B cell (primary cell): ENCODE measurements around the gene POLR3GL. TPM values are rescaled to one million over a fixed set of nuclear protein-coding genes. Genes with fewer than 3 reads are reported as not detected.

ENCODE experiments used
- ATAC-seq: fragments of 200-7000 bp; cut with Tn5 transposase; one replicate; pipeline ENCODE4 v1.10.0; 2021; ENCODE audit warnings: low read depth, mild to moderate bottlenecking, moderate number of reproducible peaks, moderate library complexity
- CTCF ChIA-PET: fragments of 350-600 bp; sonication (Branson Sonifier 250); formaldehyde crosslinking; loops from one replicate; lab custom pipeline; 2021; ENCODE audit warnings: antibody characterized with exemption, inconsistent platforms; lab: Charles Lee
- POLR2A ChIA-PET: fragments of 350-600 bp; sonication (Branson Sonifier 250); formaldehyde crosslinking; loops from one replicate; lab custom pipeline; 2021; ENCODE audit warnings: antibody characterized with exemption; lab: Charles Lee
- DNase-seq: peaks from one replicate; pipeline ENCODE4 v3.0.0; 2013
- H2AFZ ChIP-seq: 2 replicates; pipeline ENCODE4 v1.6.1; 2012; ENCODE audit warnings: mild to moderate bottlenecking, low read depth, low read length; ENCODE audit not compliant: insufficient read depth, poor library complexity, severe bottlenecking
- H3K27ac ChIP-seq, 2 donors: 1 replicate in 1 of 2; 2 replicates in 1 of 2; pipeline ENCODE4 v1.5.1; 2012 to 2013; ENCODE audit warnings: low read length in 2 of 2, mild to moderate bottlenecking in 2 of 2, moderate library complexity in 1 of 2
- H3K27me3 ChIP-seq, 4 experiments: fragments of 200-600 bp in 1 of 4; sonication (generic) in 1 of 4; replicated peaks in 1 of 4; 1 replicate in 2 of 4; 2 replicates in 2 of 4; pipeline versions ENCODE4 v1.6.1 to v1.7.0; 2013 to 2016; ENCODE audit warnings: low read length in 3 of 4, mild to moderate bottlenecking in 2 of 4, mixed read lengths in 1 of 4, moderate library complexity in 1 of 4; ENCODE audit not compliant: insufficient read depth in 4 of 4, control insufficient read depth in 3 of 4; ENCODE audit errors: control extremely low read depth in 1 of 4
- H3K36me3 ChIP-seq, 2 experiments: replicated peaks in 1 of 2; 1 replicate in 1 of 2; 2 replicates in 1 of 2; pipeline versions ENCODE4 v1.6.1 to v1.7.1; 2013; ENCODE audit warnings: low read length in 1 of 2; ENCODE audit not compliant: insufficient read depth in 2 of 2, control insufficient read depth in 1 of 2; ENCODE audit errors: control extremely low read depth in 1 of 2, extremely low read depth in 1 of 2
- H3K4me1 ChIP-seq, 2 donors: fragments of 200-600 bp in 1 of 2; sonication (generic) in 1 of 2; 1 replicate in 1 of 2; 2 replicates in 1 of 2; pipeline versions ENCODE4 v1.5.1 to v1.6.1; 2013 to 2017; ENCODE audit warnings: low read length in 2 of 2; ENCODE audit not compliant: control insufficient read depth in 2 of 2, insufficient read depth in 2 of 2
- H3K4me2 ChIP-seq: replicated peaks from 2 replicates; pipeline ENCODE3; 2012; ENCODE audit warnings: mild to moderate bottlenecking, low read depth, low read length; ENCODE audit not compliant: poor library complexity, severe bottlenecking
- H3K4me3 ChIP-seq, 5 experiments: fragments of 200-600 bp in 1 of 5; sonication (generic) in 1 of 5; 1 replicate in 3 of 5; 2 replicates in 2 of 5; pipeline versions ENCODE4 v1.5.1 to v1.7.0; 2011 to 2016; ENCODE audit warnings: low read length in 4 of 5, mild to moderate bottlenecking in 4 of 5, low read depth in 2 of 5, control low read depth in 1 of 5, moderate library complexity in 1 of 5; ENCODE audit not compliant: insufficient read depth in 1 of 5; ENCODE audit errors: control extremely low read depth in 1 of 5, extremely low read depth in 1 of 5
- H3K79me2 ChIP-seq: fragments of 200-600 bp; sonication (generic); one replicate; pipeline ENCODE4 v1.6.0; 2016; ENCODE audit warnings: low read length; ENCODE audit not compliant: control insufficient read depth, insufficient read depth
- H3K9ac ChIP-seq: fragments of 200-600 bp; sonication (generic); 2 replicates; pipeline ENCODE4 v1.6.1; 2017; ENCODE audit warnings: mild to moderate bottlenecking, low read length, moderate library complexity
- H3K9me3 ChIP-seq, 3 donors: one replicate each; pipeline versions ENCODE4 v1.6.1 to v1.7.1; 2013; ENCODE audit warnings: low read length in 2 of 3; ENCODE audit not compliant: control insufficient read depth in 2 of 3, insufficient read depth in 1 of 3; ENCODE audit errors: control extremely low read depth in 1 of 3
- H4K20me1 ChIP-seq: 2 replicates; pipeline ENCODE4 v1.6.0; 2012; ENCODE audit warnings: mild to moderate bottlenecking, low read length; ENCODE audit not compliant: insufficient read depth, control insufficient read depth, poor library complexity, severe bottlenecking
- H3K27ac Mint-ChIP-seq: one replicate; pipeline ENCODE4 v1.8.0; 2021; ENCODE audit warnings: mixed read lengths
- H3K27me3 Mint-ChIP-seq: one replicate; pipeline ENCODE4 v1.8.0; 2021; ENCODE audit warnings: mixed read lengths
- H3K4me1 Mint-ChIP-seq: one replicate; pipeline ENCODE4 v1.8.0; 2021; ENCODE audit warnings: mixed read lengths
- H3K4me3 Mint-ChIP-seq: one replicate; pipeline ENCODE4 v1.8.0; 2021; ENCODE audit warnings: mixed read lengths
- H3K9me3 Mint-ChIP-seq: one replicate; pipeline ENCODE4 v1.8.0; 2022; ENCODE audit warnings: mixed read lengths; ENCODE audit not compliant: insufficient read depth
- EZH2 ChIP-seq: IDR thresholded peaks from 2 replicates; pipeline ENCODE4 v1.6.1; 2012; ENCODE audit warnings: borderline replicate concordance, low read depth, mild to moderate bottlenecking, moderate library complexity, low read length; ENCODE audit not compliant: insufficient read depth, poor library complexity, severe bottlenecking
- WGBS: methylation state at CpG from one replicate; pipeline ENCODE4 v1.1.5; 2013; ENCODE audit warnings: missing lambda C conversion rate; ENCODE audit not compliant: insufficient coverage; 5-methylcytosine and 5-hydroxymethylcytosine counted together
- intact Hi-C: fragments of 100-400 bp; cut with micrococcal nuclease; formaldehyde crosslinking; loops from one replicate; pipeline ENCODE4 v1.10.0; 2022
- polyA plus RNA-seq: library from polyadenylated mRNA; depleted of rRNA; stranded (reverse); fragments of >200 nt; gene quantifications from 2 replicates; pipeline ENCODE4 v1.2.3, GENCODE V29; 2012
- total RNA-seq, 2 donors: library from RNA; stranded (reverse); fragments of 120-200 nt in 1 of 2; gene quantifications; 1 replicate in 1 of 2; 2 replicates in 1 of 2; pipeline versions ENCODE4 v1.2.3 to v1.2.4, GENCODE V29; 2013 to 2022
- TF ChIP-seq, protein P1 (sequence below): fragments of 200-600 bp; IDR thresholded peaks from one replicate; pipeline ENCODE4 v1.8.0; 2022; ENCODE audit warnings: antibody characterized with exemption, mild to moderate bottlenecking

POLR3GL gene
- total and polyA plus RNA-seq, 2 donors (not counting 1 experiment from before 2014, with no cell fraction given), result 17.6 to 33.3 TPM

- H3K27ac Mint-ChIP-seq, result no peak overlapping the region
- H3K4me1 Mint-ChIP-seq, result peaks cover 43% of the 10 kb centered on the region
- Histone ChIP-seq H3K79me2 (peaks cover 47% of the 10 kb centered on the region), H4K20me1 (no peaks in the 10 kb centered on the region), H3K27ac (peak overlapping the region; percentile 96 to 97), H3K27me3 (no peaks in the 10 kb centered on the region), H3K4me2 (peak overlapping the region; percentile 75), H2AFZ (peak overlapping the region; percentile 50), H3K36me3 (no peaks in the 10 kb centered on the region), H3K9ac (peak overlapping the region; percentile 59), H3K4me1 (peaks cover 80 to 83% of the 10 kb centered on the region in 2 donors), H3K4me3 (peak overlapping the region in 3 of 5 experiments; percentile 19 to 52 (median 39)), H3K9me3 (no peaks in the 10 kb centered on the region)
- intact Hi-C loops, result no loop called here
- WGBS, result 100% methylated on average over 1 of the region's 1 CpG
- DNase-seq (no peak), ATAC-seq (no peak)
- no peaks in the 10 kb centered on the region for H3K9me3 Mint-ChIP-seq
- CTCF ChIA-PET, result interaction anchor here (4.3 to 9.5 kb wide), 8 partner anchors 13 to 134 kb away, joined by 30 to 361 read pairs (median 64); partner anchors contain the start of genes ANKRD34A, LIX1L, NUDT17 and POLR3GL
- TF ChIP-seq, protein P1, sequence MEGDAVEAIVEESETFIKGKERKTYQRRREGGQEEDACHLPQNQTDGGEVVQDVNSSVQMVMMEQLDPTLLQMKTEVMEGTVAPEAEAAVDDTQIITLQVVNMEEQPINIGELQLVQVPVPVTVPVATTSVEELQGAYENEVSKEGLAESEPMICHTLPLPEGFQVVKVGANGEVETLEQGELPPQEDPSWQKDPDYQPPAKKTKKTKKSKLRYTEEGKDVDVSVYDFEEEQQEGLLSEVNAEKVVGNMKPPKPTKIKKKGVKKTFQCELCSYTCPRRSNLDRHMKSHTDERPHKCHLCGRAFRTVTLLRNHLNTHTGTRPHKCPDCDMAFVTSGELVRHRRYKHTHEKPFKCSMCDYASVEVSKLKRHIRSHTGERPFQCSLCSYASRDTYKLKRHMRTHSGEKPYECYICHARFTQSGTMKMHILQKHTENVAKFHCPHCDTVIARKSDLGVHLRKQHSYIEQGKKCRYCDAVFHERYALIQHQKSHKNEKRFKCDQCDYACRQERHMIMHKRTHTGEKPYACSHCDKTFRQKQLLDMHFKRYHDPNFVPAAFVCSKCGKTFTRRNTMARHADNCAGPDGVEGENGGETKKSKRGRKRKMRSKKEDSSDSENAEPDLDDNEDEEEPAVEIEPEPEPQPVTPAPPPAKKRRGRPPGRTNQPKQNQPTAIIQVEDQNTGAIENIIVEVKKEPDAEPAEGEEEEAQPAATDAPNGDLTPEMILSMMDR, result no peak
- TF ChIP-seq EZH2, result no peak
- H3K4me3 Mint-ChIP-seq, result no peak overlapping the region
- H3K27me3 Mint-ChIP-seq, result no peaks in the 10 kb centered on the region
- POLR2A ChIA-PET, result interaction anchor here (0.6 to 4.7 kb wide), 9 partner anchors 13 to 98 kb away, joined by 3 to 131 read pairs (median 12); partner anchors contain the start of genes ANKRD34A, LIX1L, PEX11B and POLR3GL
Measured at GRCh38 chr1:145980457-145980994, 16.0 kb downstream of the POLR3GL start.
